Activated T-cell treated with anti-CD3 and anti-CD28 coated beads, Interleukin-2, amount 50 U/mL, for 72 hours (primary cell): ENCODE data around the gene EXOC3L1. TPM values are rescaled to one million over a fixed set of nuclear protein-coding genes. Genes with fewer than 3 reads are reported as not detected.

ENCODE experiments used
- ATAC-seq, 2 donors: fragments of 150-1000 bp; cut with Tn5 transposase; replicated peaks in 1 of 2; 2 replicates each; pipeline ENCODE4 v1.10.0; 2021; ENCODE audit warnings: moderate library complexity in 2 of 2, mild to moderate bottlenecking in 1 of 2
- DNase-seq, 2 donors: peaks; one replicate each; pipeline ENCODE4 v3.0.0; 2021 to 2022; ENCODE audit warnings: mixed read lengths in 1 of 2
- H3K27ac Mint-ChIP-seq: one replicate; pipeline ENCODE4 v1.8.0; 2022; ENCODE audit warnings: mild to moderate bottlenecking, moderate library complexity, mixed read lengths
- H3K27me3 Mint-ChIP-seq: one replicate; pipeline ENCODE4 v1.8.0; 2022; ENCODE audit warnings: low read depth, mixed read lengths
- H3K36me3 Mint-ChIP-seq, 2 donors: one replicate each; pipeline ENCODE4 v1.8.0; 2022; ENCODE audit warnings: mixed read lengths in 2 of 2, mild to moderate bottlenecking in 1 of 2; ENCODE audit not compliant: insufficient read depth in 2 of 2
- H3K4me1 Mint-ChIP-seq: one replicate; pipeline ENCODE4 v1.8.0; 2022; ENCODE audit warnings: low read depth, mixed read lengths
- H3K4me3 Mint-ChIP-seq, 2 donors: one replicate each; pipeline ENCODE4 v1.8.0; 2022; ENCODE audit warnings: mild to moderate bottlenecking in 2 of 2, mixed read lengths in 2 of 2, moderate library complexity in 2 of 2
- H3K9me3 Mint-ChIP-seq, 2 donors: one replicate each; pipeline ENCODE4 v1.8.0; 2022; ENCODE audit warnings: mixed read lengths in 2 of 2
- total RNA-seq, 2 donors: library from RNA; stranded (reverse); gene quantifications; one replicate each; pipeline ENCODE4 v1.2.3, GENCODE V29; 2022

Gene EXOC3L1
- total RNA-seq, 2 donors from 2014 or later = not detected

GRCh38 chr16:67209565-67209964, 19.6 kb upstream of the EXOC3L1 start:
- no peaks in the 10 kb centered on the region for H3K4me1 Mint-ChIP-seq
- DNase-seq (no peak), ATAC-seq (no peak)
- H3K4me3 Mint-ChIP-seq = no peak overlapping the region
- H3K27me3 Mint-ChIP-seq = no peaks in the 10 kb centered on the region
- H3K36me3 Mint-ChIP-seq = no peaks in the 10 kb centered on the region
- H3K27ac Mint-ChIP-seq = no peak overlapping the region
- no peaks in the 10 kb centered on the region for H3K9me3 Mint-ChIP-seq

GRCh38 chr16:67208154-67208896, 18.4 kb upstream of the EXOC3L1 start:
- DNase-seq = no peak
- no peak for ATAC-seq
- no peak overlapping the region for H3K4me3 Mint-ChIP-seq
- no peaks in the 10 kb centered on the region for H3K27me3 Mint-ChIP-seq
- no peak overlapping the region for H3K27ac Mint-ChIP-seq
- no peaks in the 10 kb centered on the region for H3K9me3 Mint-ChIP-seq
- H3K4me1 Mint-ChIP-seq = no peaks in the 10 kb centered on the region
- H3K36me3 Mint-ChIP-seq = no peaks in the 10 kb centered on the region

- Mint-ChIP-seq H3K9me3 (no peaks in the 10 kb centered on the region), H3K27ac (no peak overlapping the region), H3K4me3 (no peak overlapping the region), H3K36me3 (no peaks in the 10 kb centered on the region), H3K4me1 (no peaks in the 10 kb centered on the region), H3K27me3 (no peaks in the 10 kb centered on the region)
- DNase-seq (no peak), ATAC-seq (no peak)
Measured at GRCh38 chr16:67207249-67208091, 17.5 kb upstream of the EXOC3L1 start.

- no peaks in the 10 kb centered on the region for H3K9me3 Mint-ChIP-seq
- no peaks in the 10 kb centered on the region for H3K36me3 Mint-ChIP-seq
- H3K4me3 Mint-ChIP-seq = no peak overlapping the region
- no peaks in the 10 kb centered on the region for H3K27me3 Mint-ChIP-seq
- ATAC-seq (no peak), DNase-seq (no peak)
- H3K4me1 Mint-ChIP-seq = no peaks in the 10 kb centered on the region
- H3K27ac Mint-ChIP-seq = no peak overlapping the region
Measured at GRCh38 chr16:67206838-67207248, 16.9 kb upstream of the EXOC3L1 start.

- H3K27me3 Mint-ChIP-seq = no peaks in the 10 kb centered on the region
- H3K4me1 Mint-ChIP-seq = no peaks in the 10 kb centered on the region
- no peaks in the 10 kb centered on the region for H3K36me3 Mint-ChIP-seq
- no peak overlapping the region for H3K27ac Mint-ChIP-seq
- no peak for DNase-seq
- no peaks in the 10 kb centered on the region for H3K9me3 Mint-ChIP-seq
- no peak for ATAC-seq
- no peak overlapping the region for H3K4me3 Mint-ChIP-seq
Measured at GRCh38 chr16:67206129-67206837, 16.3 kb upstream of the EXOC3L1 start.

- ATAC-seq = no peak
- H3K27ac Mint-ChIP-seq = no peak overlapping the region
- H3K36me3 Mint-ChIP-seq = peaks cover 0 to 2% of the 10 kb centered on the region in 2 donors
- H3K27me3 Mint-ChIP-seq = no peaks in the 10 kb centered on the region
- H3K9me3 Mint-ChIP-seq = no peaks in the 10 kb centered on the region
- DNase-seq = no peak
- no peaks in the 10 kb centered on the region for H3K4me1 Mint-ChIP-seq
- H3K4me3 Mint-ChIP-seq = no peak overlapping the region
Measured at GRCh38 chr16:67204076-67204475, 14.1 kb upstream of the EXOC3L1 start.

GRCh38 chr16:67202956-67203493, 13.1 kb upstream of the EXOC3L1 start:
- H3K9me3 Mint-ChIP-seq = no peaks in the 10 kb centered on the region
- no peak for DNase-seq
- no peaks in the 10 kb centered on the region for H3K27me3 Mint-ChIP-seq
- peaks cover 0 to 3% of the 10 kb centered on the region in 2 donors for H3K36me3 Mint-ChIP-seq
- no peak overlapping the region for H3K4me3 Mint-ChIP-seq
- peaks cover 2% of the 10 kb centered on the region for H3K4me1 Mint-ChIP-seq
- H3K27ac Mint-ChIP-seq = no peak overlapping the region
- no peak for ATAC-seq

- no peak for ATAC-seq
- Mint-ChIP-seq H3K4me3 (no peak overlapping the region), H3K27ac (no peak overlapping the region), H3K4me1 (peaks cover 4% of the 10 kb centered on the region), H3K36me3 (peaks cover 0 to 3% of the 10 kb centered on the region in 2 donors), H3K27me3 (no peaks in the 10 kb centered on the region), H3K9me3 (no peaks in the 10 kb centered on the region)
- no peak for DNase-seq
Measured at GRCh38 chr16:67202426-67202825, 12.5 kb upstream of the EXOC3L1 start.

- H3K36me3 Mint-ChIP-seq = peaks cover 1 to 8% of the 10 kb centered on the region in 2 donors
- H3K4me3 Mint-ChIP-seq = no peak overlapping the region
- peaks cover 9% of the 10 kb centered on the region for H3K4me1 Mint-ChIP-seq
- DNase-seq = no peak
- H3K27me3 Mint-ChIP-seq = no peaks in the 10 kb centered on the region
- no peak overlapping the region for H3K27ac Mint-ChIP-seq
- no peak for ATAC-seq
- H3K9me3 Mint-ChIP-seq = no peaks in the 10 kb centered on the region
Measured at GRCh38 chr16:67201411-67202345, 11.7 kb upstream of the EXOC3L1 start.

- no peak overlapping the region for H3K4me3 Mint-ChIP-seq
- H3K27ac Mint-ChIP-seq = no peak overlapping the region
- DNase-seq (no peak), ATAC-seq (no peak)
- H3K36me3 Mint-ChIP-seq = peaks cover 6 to 17% of the 10 kb centered on the region in 2 donors
- H3K4me1 Mint-ChIP-seq = peaks cover 17% of the 10 kb centered on the region
- no peaks in the 10 kb centered on the region for H3K27me3 Mint-ChIP-seq
- H3K9me3 Mint-ChIP-seq = no peaks in the 10 kb centered on the region
Measured at GRCh38 chr16:67200491-67200890, 10.6 kb upstream of the EXOC3L1 start.

- Mint-ChIP-seq H3K36me3 (peaks cover 6 to 20% of the 10 kb centered on the region in 2 donors), H3K27ac (no peak overlapping the region), H3K4me1 (peaks cover 20% of the 10 kb centered on the region), H3K9me3 (no peaks in the 10 kb centered on the region), H3K27me3 (no peaks in the 10 kb centered on the region), H3K4me3 (no peak overlapping the region)
- DNase-seq (no peak), ATAC-seq (no peak)
Measured at GRCh38 chr16:67199808-67200198, 9.9 kb upstream of the EXOC3L1 start.
